T-helper 2 cell (primary cell): ENCODE measurements around the gene AFF1.
A peak's percentile ranks its signal among the peaks of the same experiment; 100 is the strongest.
"Not testable (repeated sequence)": the region's sequence is repeated elsewhere in the genome, so short reads cannot be mapped to it uniquely, and the experiment has no call there.

Experiments
- DNase-seq, 5 experiments: peaks; one replicate each; pipeline versions ENCODE4 v3.0.0 to v3.0.0-alpha.2; 2012 to 2022

Gene AFF1

GRCh38 chr4:86978709-86979108 is 43.9 kb downstream of the AFF1 start:
- DNase-seq, result no peak

- no peak for DNase-seq
Observed at GRCh38 chr4:86980230-86980629, 45.4 kb downstream of the AFF1 start.

GRCh38 chr4:86981789-86982188 is 47.0 kb downstream of the AFF1 start:
- peak in 1 of 5 experiments; percentile 42 for DNase-seq

GRCh38 chr4:86985852-86986251 is 51.0 kb downstream of the AFF1 start:
- not testable (repeated sequence) for DNase-seq

GRCh38 chr4:86989658-86990057 is 54.8 kb downstream of the AFF1 start:
- not testable (repeated sequence) for DNase-seq

GRCh38 chr4:86990510-86990909 is 55.7 kb downstream of the AFF1 start:
- no peak for DNase-seq

GRCh38 chr4:86991994-86992393 is 57.2 kb downstream of the AFF1 start:
- DNase-seq, result no peak

GRCh38 chr4:86993909-86994681 is 59.3 kb downstream of the AFF1 start:
- no peak for DNase-seq

- DNase-seq, result no peak
Observed at GRCh38 chr4:86994686-86995085, 59.9 kb downstream of the AFF1 start.

GRCh38 chr4:86996510-86996909 is 61.7 kb downstream of the AFF1 start:
- not testable (repeated sequence) for DNase-seq

GRCh38 chr4:86999136-86999643 is 64.4 kb downstream of the AFF1 start:
- no peak for DNase-seq

GRCh38 chr4:87002682-87003043 is 67.9 kb downstream of the AFF1 start:
- no peak for DNase-seq

GRCh38 chr4:87003266-87003665 is 68.5 kb downstream of the AFF1 start:
- no peak for DNase-seq

- no peak for DNase-seq
Observed at GRCh38 chr4:87005369-87005689, 70.5 kb downstream of the AFF1 start.

GRCh38 chr4:87005690-87006425 is 71.0 kb downstream of the AFF1 start:
- peak in 3 of 5 experiments; percentile 10 to 85 (median 12) for DNase-seq

GRCh38 chr4:87006426-87006675 is 71.5 kb downstream of the AFF1 start:
- DNase-seq, result peak in 1 of 5 experiments; percentile 94

GRCh38 chr4:87006676-87007527 is 72.1 kb downstream of the AFF1 start:
- DNase-seq, result peak; percentile 72 to 95 (median 85)

- peak in 4 of 5 experiments; percentile 13 to 57 (median 22) for DNase-seq
Observed at GRCh38 chr4:87007528-87008446, 73.0 kb downstream of the AFF1 start.

- no peak for DNase-seq
Observed at GRCh38 chr4:87009095-87009648, 74.4 kb downstream of the AFF1 start.

GRCh38 chr4:87010192-87010591 is 75.4 kb downstream of the AFF1 start:
- no peak for DNase-seq

GRCh38 chr4:87011340-87012034 is 76.7 kb downstream of the AFF1 start:
- DNase-seq, result no peak
